Spinal cord (tissue), 10 donors: ENCODE measurements around the gene KCTD3. TPM values are rescaled to one million over a fixed set of nuclear protein-coding genes. Genes with fewer than 3 reads are reported as not detected.

Experiments used
- DNase-seq, 6 donors: peaks; one replicate each; pipeline versions ENCODE4 v3.0.0 to v3.0.0-alpha.2; 2013 to 2015; ENCODE audit warnings: low spot score in 6 of 6, low read depth in 4 of 6
- H3K27ac ChIP-seq: one replicate; pipeline ENCODE4 v1.5.1; 2013; ENCODE audit warnings: low read depth, low read length, control low read depth
- H3K27me3 ChIP-seq: one replicate; pipeline ENCODE4 v1.6.1; 2013; ENCODE audit warnings: low read length; ENCODE audit not compliant: control insufficient read depth, insufficient read depth
- H3K36me3 ChIP-seq: one replicate; pipeline ENCODE4 v1.6.1; 2013; ENCODE audit warnings: low read length; ENCODE audit not compliant: control insufficient read depth, insufficient read depth
- H3K4me1 ChIP-seq: one replicate; pipeline ENCODE4 v1.6.1; 2013; ENCODE audit warnings: low read length; ENCODE audit not compliant: control insufficient read depth, insufficient read depth
- H3K4me3 ChIP-seq: one replicate; pipeline ENCODE4 v1.5.1; 2013; ENCODE audit warnings: low read depth, low read length, control low read depth
- H3K9me3 ChIP-seq: one replicate; pipeline ENCODE4 v1.6.1; 2013; ENCODE audit warnings: low read length; ENCODE audit not compliant: control insufficient read depth, insufficient read depth
- whole genome bisulfite sequencing: methylation state at CpG from one replicate; pipeline ENCODE4 v1.1.5; 2013; ENCODE audit warnings: missing lambda C conversion rate; ENCODE audit not compliant: insufficient coverage; 5-methylcytosine and 5-hydroxymethylcytosine counted together
- polyA plus RNA-seq, 2 donors: library from polyadenylated mRNA; unstranded; fragments of 120-200 nt; gene quantifications; one replicate each; pipeline ENCODE4 v1.2.1, GENCODE V29; 2013; ENCODE audit not compliant: insufficient read length in 2 of 2
- total RNA-seq, 2 donors: library from RNA; depleted of rRNA in 1 of 2; stranded (reverse); fragments of 120-200 nt in 1 of 2; fragments of >200 nt in 1 of 2; gene quantifications; one replicate each; pipeline versions ENCODE4 v1.2.3 to v1.2.4, GENCODE V29; 2013 to 2014
- donor health status: healthy.

The KCTD3 gene
- total and polyA plus RNA-seq, 4 donors = 56.0 to 85.5 (median 70.5) TPM

DNA sequence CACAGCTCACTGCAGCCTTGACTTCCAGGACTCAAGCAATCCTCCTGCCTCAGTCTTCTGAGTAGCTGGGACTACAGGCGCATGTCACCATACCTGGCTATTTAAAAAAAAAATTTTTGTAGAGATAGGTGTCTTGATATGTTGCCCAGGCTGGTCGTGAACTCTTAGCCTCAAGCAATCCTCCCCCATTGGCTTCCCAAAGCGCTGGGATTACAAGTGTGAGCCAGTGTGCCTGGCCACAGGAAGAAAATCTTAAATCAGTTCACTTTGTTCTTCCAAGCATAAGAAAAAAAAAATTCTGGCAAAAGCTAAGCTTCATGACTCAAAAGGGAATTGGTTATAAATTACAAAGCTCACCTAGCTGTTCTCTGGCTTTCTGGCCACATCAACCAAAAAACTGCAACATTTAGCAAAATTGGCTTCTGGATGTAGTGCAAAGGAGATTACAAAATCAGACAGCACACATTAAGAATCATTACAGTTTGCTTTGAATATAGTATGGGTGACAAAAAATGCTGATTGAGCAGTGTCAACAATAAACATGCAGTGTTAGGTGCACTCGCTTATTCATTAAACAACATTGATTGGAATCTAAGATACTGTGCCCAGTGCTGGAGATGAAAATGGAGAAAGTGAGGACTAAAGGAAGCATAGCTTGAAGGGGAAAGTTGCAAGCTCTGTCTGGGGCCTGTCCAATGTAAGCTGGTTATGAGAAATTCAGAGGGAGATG, 76.7 kb downstream of the KCTD3 start:
- no peak for DNase-seq
- Histone ChIP-seq H3K9me3 (no peaks in the 10 kb centered on the region), H3K4me3 (no peak overlapping the region), H3K4me1 (no peaks in the 10 kb centered on the region), H3K27me3 (no peaks in the 10 kb centered on the region), H3K36me3 (no peaks in the 10 kb centered on the region), H3K27ac (no peak overlapping the region)
- WGBS = 100% methylated on average over 1 of the region's 4 CpGs

GRCh38 chr1:215645182-215645581, 78.1 kb downstream of the KCTD3 start:
- no peaks in the 10 kb centered on the region for H3K36me3 ChIP-seq
- H3K4me3 ChIP-seq = no peak overlapping the region
- 96% methylated on average over 2 of the region's 4 CpGs for WGBS
- no peak for DNase-seq
- no peaks in the 10 kb centered on the region for H3K4me1 ChIP-seq
- H3K27me3 ChIP-seq = no peaks in the 10 kb centered on the region
- no peak overlapping the region for H3K27ac ChIP-seq
- no peaks in the 10 kb centered on the region for H3K9me3 ChIP-seq

DNA sequence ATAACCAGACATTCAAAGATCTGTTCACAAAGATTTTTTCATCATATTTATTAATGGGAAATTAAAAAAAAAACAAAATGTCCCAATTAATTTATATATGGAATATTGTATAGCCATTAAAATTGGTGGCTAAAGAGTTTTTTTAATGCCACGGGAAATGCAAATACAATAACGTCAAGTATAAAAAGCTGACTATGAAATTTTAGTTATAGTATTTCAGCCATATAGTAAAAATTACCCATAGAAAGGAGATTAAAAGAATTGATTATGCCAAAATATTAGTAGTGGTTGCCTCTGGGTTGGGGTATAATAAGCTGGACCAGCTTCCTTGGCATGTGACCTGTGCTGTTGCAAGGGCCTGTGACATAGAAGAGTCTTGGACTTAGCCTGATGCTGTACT, 78.8 kb downstream of the KCTD3 start:
- H3K36me3 ChIP-seq = no peaks in the 10 kb centered on the region
- H3K27me3 ChIP-seq = no peaks in the 10 kb centered on the region
- H3K4me3 ChIP-seq = no peak overlapping the region
- WGBS = no CpG with 5 or more reads among the region's 2 CpGs
- H3K9me3 ChIP-seq = no peaks in the 10 kb centered on the region
- H3K4me1 ChIP-seq = no peaks in the 10 kb centered on the region
- no peak for DNase-seq
- no peak overlapping the region for H3K27ac ChIP-seq

- Histone ChIP-seq H3K4me3 (no peak overlapping the region), H3K9me3 (no peaks in the 10 kb centered on the region), H3K27me3 (no peaks in the 10 kb centered on the region), H3K4me1 (no peaks in the 10 kb centered on the region), H3K36me3 (no peaks in the 10 kb centered on the region), H3K27ac (no peak overlapping the region)
- WGBS = no CpG with 5 or more reads among the region's 3 CpGs
- DNase-seq = no peak
Observed at GRCh38 chr1:215647738-215648137, 80.6 kb downstream of the KCTD3 start.

GRCh38 chr1:215648957-215649356, 81.9 kb downstream of the KCTD3 start:
- no peak overlapping the region for H3K4me3 ChIP-seq
- H3K27ac ChIP-seq = no peak overlapping the region
- H3K36me3 ChIP-seq = no peaks in the 10 kb centered on the region
- H3K4me1 ChIP-seq = no peaks in the 10 kb centered on the region
- H3K9me3 ChIP-seq = no peaks in the 10 kb centered on the region
- no peaks in the 10 kb centered on the region for H3K27me3 ChIP-seq
- WGBS = no CpG with 5 or more reads among the region's 4 CpGs
- no peak for DNase-seq

DNA sequence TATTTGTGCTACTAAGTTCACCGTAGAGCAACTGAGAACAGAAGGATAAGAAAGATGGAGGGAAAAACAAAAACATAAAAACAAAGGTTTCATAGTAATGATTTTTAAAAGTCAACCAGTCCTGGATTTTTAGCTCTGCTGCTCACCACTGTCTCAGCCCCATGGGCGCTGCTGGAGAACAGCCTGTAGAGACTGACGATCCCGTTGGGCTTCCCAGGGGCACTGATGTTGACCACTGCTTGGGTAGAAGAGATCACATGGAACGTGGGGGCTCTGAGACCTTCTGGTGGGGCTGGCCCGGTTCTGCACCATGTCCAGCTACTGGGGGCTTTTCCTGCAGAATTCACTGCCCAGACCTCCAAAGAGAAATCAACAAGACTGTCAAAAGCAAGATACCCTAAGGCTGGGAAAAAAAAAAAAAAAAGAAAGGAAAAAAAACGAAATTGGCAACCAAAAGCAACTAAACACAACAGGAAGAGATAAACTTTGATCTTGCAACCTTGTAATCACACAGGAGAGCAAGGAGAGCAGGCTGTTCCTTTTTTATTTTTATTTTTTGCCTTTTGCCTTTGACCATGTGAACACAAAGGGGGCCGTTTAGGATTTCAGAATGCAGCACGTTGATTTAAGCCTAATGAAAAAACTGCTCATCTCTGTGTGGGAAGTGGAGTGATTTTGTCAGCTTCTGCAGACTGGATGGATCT, 83.5 kb downstream of the KCTD3 start:
- Histone ChIP-seq H3K36me3 (no peaks in the 10 kb centered on the region), H3K9me3 (no peaks in the 10 kb centered on the region)
- WGBS = 44% methylated on average over 8 of the region's 9 CpGs

DNA sequence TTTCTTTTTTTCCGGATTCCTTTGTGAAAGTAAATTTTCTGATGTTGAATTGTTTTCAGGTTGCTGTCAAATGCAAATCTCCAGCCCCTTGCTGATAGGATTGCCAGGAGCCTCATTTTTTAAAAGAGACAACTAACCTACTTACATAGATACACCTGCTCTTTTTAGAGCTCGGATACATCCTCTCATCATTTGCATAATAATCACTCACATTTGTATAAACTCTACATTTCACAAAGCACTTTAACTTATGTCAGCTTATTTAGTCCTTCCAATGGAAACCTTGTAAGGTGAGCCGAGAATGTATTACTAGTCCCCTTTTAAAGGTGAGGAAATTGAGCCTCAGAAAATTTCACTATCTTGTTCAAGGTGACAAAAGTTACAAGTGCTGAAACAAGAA, 84.8 kb downstream of the KCTD3 start:
- Histone ChIP-seq H3K9me3 (no peaks in the 10 kb centered on the region), H3K27me3 (no peaks in the 10 kb centered on the region), H3K27ac (no peak overlapping the region), H3K4me1 (no peaks in the 10 kb centered on the region), H3K36me3 (no peaks in the 10 kb centered on the region), H3K4me3 (no peak overlapping the region)
- WGBS = 20% methylated on average over 1 of the region's 3 CpGs
- DNase-seq = no peak

More for the DNA sequence above, 83.5 kb downstream of the KCTD3 start:
- Histone ChIP-seq H3K4me3 (no peak overlapping the region), H3K4me1 (no peaks in the 10 kb centered on the region), H3K27ac (no peak overlapping the region), H3K27me3 (no peaks in the 10 kb centered on the region)
- DNase-seq = no peak

DNA sequence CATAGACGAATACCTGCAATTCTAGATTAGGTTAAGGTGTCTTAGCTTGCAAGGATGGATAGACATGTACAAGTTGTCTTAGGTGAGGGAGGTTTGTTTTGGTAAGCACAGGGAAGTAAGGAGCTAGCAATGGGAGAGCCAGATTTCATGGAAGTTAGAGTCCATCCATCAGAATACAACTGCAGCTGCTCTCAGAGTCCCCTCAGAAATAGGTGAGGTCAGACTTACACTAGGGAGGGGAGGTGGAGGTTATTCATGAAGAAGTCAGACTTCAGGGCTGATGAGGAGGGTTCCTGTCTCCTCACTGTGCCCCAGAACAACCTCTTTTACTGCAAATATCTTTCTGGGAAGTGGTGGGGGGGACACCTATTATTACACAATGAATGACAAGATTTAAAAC, 85.3 kb downstream of the KCTD3 start:
- Histone ChIP-seq H3K9me3 (no peaks in the 10 kb centered on the region), H3K36me3 (no peaks in the 10 kb centered on the region), H3K27me3 (no peaks in the 10 kb centered on the region), H3K27ac (no peak overlapping the region), H3K4me3 (no peak overlapping the region), H3K4me1 (no peaks in the 10 kb centered on the region)
- DNase-seq = no peak
- WGBS = no CpG with 5 or more reads among the region's 1 CpG

GRCh38 chr1:215657047-215657446, 89.9 kb downstream of the KCTD3 start:
- WGBS = 86% methylated on average over 2 of the region's 4 CpGs

GRCh38 chr1:215660259-215660658, 93.2 kb downstream of the KCTD3 start:
- Histone ChIP-seq H3K4me3 (no peak overlapping the region), H3K36me3 (no peaks in the 10 kb centered on the region), H3K27ac (no peak overlapping the region), H3K27me3 (no peaks in the 10 kb centered on the region), H3K9me3 (no peaks in the 10 kb centered on the region), H3K4me1 (no peaks in the 10 kb centered on the region)
- no peak for DNase-seq

More at GRCh38 chr1:215657047-215657446, 89.9 kb downstream of the KCTD3 start:
- no peak overlapping the region for H3K27ac ChIP-seq
- H3K4me1 ChIP-seq = no peaks in the 10 kb centered on the region
- H3K36me3 ChIP-seq = no peaks in the 10 kb centered on the region
- no peaks in the 10 kb centered on the region for H3K27me3 ChIP-seq
- no peak for DNase-seq
- H3K9me3 ChIP-seq = no peaks in the 10 kb centered on the region
- H3K4me3 ChIP-seq = no peak overlapping the region
